IPS-18a (cell line): ENCODE results near the gene ZMAT3.

Source experiments
- H3K27ac ChIP-seq: one replicate; pipeline ENCODE4 v1.5.1; 2013; ENCODE audit warnings: low read length
- H3K27me3 ChIP-seq: one replicate; pipeline ENCODE4 v1.6.1; 2013; ENCODE audit warnings: mild to moderate bottlenecking, low read length; ENCODE audit not compliant: control insufficient read depth, insufficient read depth
- H3K36me3 ChIP-seq: one replicate; pipeline ENCODE4 v1.6.1; 2013; ENCODE audit warnings: low read depth, low read length; ENCODE audit not compliant: control insufficient read depth
- H3K4me1 ChIP-seq: one replicate; pipeline ENCODE4 v1.6.1; 2013; ENCODE audit warnings: low read depth, low read length; ENCODE audit not compliant: control insufficient read depth
- H3K4me3 ChIP-seq: one replicate; pipeline ENCODE4 v1.5.1; 2013; ENCODE audit warnings: low read length
- H3K9ac ChIP-seq: one replicate; pipeline ENCODE4 v1.6.1; 2013; ENCODE audit warnings: mild to moderate bottlenecking, low read length, moderate library complexity
- H3K9me3 ChIP-seq: one replicate; pipeline ENCODE4 v1.6.1; 2013; ENCODE audit warnings: low read depth, low read length; ENCODE audit not compliant: control insufficient read depth

Gene ZMAT3

DNA sequence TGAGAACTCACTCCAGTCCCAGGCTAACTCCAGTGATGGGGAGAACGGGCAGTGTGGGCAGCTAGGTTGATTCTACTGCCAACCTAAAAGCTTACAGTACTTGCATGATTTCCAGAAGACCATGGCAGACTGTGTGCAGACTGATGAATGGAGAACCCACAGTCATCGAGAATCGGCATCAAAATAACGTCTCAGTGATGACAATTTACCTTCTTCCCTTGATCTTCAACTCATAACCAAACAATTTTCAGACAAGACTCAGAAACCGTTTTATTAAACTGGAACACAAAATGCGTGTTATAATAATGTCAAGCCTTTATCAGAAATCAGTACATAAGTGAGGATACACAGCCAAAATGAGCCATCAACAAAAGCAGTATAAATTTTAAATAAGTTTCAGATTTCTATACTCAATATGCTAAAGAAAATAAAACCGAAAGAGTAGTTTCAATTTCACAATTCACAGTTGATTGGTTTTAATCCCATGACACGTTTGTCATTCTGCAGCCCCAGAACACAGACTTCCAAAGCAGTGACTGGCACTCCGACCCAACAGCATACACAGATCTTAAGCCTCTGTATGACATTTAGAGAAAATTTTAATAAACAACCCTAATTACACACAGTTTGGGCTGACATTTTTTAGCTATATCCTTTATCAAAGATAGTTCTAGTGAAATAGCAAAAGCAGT is 54.5 kb downstream of the ZMAT3 start:
- Histone ChIP-seq H3K27me3 (no peaks in the 10 kb centered on the region), H3K9me3 (peaks cover 16% of the 10 kb centered on the region), H3K36me3 (no peaks in the 10 kb centered on the region), H3K27ac (no peak overlapping the region), H3K4me1 (no peaks in the 10 kb centered on the region), H3K4me3 (no peak overlapping the region), H3K9ac (no peak overlapping the region)

DNA sequence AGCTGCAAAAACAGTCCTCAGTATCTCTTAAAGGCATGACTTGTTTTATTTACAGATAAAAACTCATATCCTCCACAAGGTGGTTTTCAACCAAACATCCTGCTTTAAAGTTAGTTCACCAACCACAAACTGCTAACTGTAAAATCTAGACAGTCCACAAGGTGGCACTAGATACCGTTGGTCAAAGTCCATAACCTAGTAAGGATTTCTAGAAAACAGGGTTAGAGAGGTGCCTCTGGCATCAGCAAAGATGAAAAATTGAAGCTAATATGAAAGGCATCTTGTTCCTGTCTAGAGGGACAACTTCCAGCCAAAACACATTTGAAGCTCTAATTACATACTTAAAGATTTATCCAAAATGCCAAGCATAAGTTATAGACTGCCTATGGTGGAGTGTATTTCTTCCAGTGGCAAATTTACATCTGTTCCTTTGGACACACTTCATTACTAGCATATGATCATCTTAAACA is 56.0 kb downstream of the ZMAT3 start:
- Histone ChIP-seq H3K9me3 (peaks cover 19% of the 10 kb centered on the region), H3K9ac (no peak overlapping the region), H3K36me3 (no peaks in the 10 kb centered on the region), H3K27me3 (no peaks in the 10 kb centered on the region), H3K4me3 (no peak overlapping the region), H3K27ac (no peak overlapping the region), H3K4me1 (no peaks in the 10 kb centered on the region)

DNA sequence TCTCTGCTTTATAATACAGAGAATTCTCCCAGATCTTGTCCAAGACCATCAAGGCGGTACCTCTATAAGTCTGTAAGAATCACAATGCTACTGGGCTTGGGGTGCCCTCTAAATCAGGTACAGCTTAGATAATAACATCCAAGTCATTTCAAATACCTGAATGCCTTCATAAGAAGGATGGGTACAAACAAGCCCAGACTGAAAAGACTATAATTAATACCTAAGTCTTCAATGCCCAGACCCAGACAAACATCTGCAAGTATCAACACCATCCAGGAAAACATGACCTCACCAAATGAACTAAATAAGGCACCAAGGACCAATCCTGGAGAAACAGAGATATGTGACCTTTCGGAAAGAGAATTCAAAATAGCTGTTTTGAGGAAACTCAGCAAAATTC is 65.9 kb downstream of the ZMAT3 start:
- Histone ChIP-seq H3K27ac (no peak overlapping the region), H3K9me3 (no peaks in the 10 kb centered on the region), H3K4me3 (no peak overlapping the region), H3K27me3 (no peaks in the 10 kb centered on the region), H3K9ac (no peak overlapping the region), H3K4me1 (no peaks in the 10 kb centered on the region), H3K36me3 (no peaks in the 10 kb centered on the region)

DNA sequence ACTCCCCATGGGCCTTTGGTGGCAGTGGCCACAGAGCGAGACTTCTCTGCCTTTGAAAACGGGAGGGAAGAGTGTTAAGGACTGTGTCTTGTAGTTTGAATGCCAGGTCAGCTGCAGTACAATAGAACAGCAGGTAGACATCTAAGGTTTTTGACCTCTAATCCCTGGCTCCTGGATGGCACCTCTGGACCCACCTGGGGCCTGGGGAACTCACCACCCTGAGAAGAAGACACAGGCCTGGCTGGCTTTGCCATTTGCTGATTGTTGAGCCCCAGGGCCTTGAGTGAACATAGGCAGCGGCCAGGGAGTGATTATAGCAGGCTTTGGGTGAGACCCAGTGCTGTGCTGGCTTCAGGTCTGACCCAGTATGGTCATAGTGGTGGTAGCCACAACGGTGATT is 66.4 kb downstream of the ZMAT3 start:
- H3K27ac ChIP-seq: no peak overlapping the region
- H3K9me3 ChIP-seq: no peaks in the 10 kb centered on the region
- no peaks in the 10 kb centered on the region for H3K27me3 ChIP-seq

DNA sequence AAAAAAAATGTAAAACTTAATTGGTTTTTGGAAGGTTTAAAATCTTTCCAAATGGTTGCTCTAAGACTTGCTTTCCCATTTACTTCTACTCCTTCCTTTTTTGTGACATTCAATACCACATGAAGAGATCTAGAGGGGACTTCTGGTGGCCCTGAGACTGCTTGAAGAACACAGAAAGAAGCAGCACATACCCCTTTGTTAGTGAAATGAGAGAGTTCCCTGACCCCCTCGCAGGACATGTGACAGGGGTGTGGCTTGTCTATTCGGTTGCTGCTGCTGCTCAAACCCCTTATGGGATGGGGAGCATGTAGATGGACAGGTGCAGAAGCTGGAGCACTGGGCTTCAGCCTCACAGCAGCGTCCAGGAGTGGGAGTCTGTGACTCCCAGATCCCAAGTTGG is 71.0 kb downstream of the ZMAT3 start:
- no peaks in the 10 kb centered on the region for H3K36me3 ChIP-seq
- no peak overlapping the region for H3K4me3 ChIP-seq
- no peak overlapping the region for H3K9ac ChIP-seq
- H3K27me3 ChIP-seq: no peaks in the 10 kb centered on the region
- no peaks in the 10 kb centered on the region for H3K4me1 ChIP-seq
- H3K9me3 ChIP-seq: no peaks in the 10 kb centered on the region
- no peak overlapping the region for H3K27ac ChIP-seq

More for the DNA sequence above, 66.4 kb downstream of the ZMAT3 start:
- no peak overlapping the region for H3K9ac ChIP-seq
- H3K36me3 ChIP-seq: no peaks in the 10 kb centered on the region
- no peak overlapping the region for H3K4me3 ChIP-seq
- H3K4me1 ChIP-seq: no peaks in the 10 kb centered on the region

DNA sequence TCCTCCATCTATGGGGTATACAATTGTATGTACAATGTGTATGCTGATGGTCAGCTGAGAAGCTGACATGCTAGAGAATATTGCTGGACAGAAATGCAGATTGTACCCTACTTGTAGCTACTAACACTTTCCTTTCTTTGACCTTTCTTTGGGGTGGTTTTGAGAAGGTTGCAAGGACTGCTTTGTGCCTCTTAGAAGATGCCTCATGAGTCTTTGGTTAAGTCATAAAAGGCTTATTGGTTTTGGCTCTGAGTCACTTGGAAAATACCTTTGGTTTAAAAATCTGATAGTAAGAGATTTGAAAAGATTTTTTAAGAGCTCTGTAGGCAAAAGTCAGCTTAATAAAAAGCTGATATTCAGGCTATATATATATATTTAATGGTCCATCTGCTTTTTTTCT is 71.5 kb downstream of the ZMAT3 start:
- H3K27ac ChIP-seq: no peak overlapping the region
- H3K4me3 ChIP-seq: no peak overlapping the region
- H3K9me3 ChIP-seq: no peaks in the 10 kb centered on the region
- no peaks in the 10 kb centered on the region for H3K4me1 ChIP-seq
- no peak overlapping the region for H3K9ac ChIP-seq
- H3K27me3 ChIP-seq: no peaks in the 10 kb centered on the region
- no peaks in the 10 kb centered on the region for H3K36me3 ChIP-seq

DNA sequence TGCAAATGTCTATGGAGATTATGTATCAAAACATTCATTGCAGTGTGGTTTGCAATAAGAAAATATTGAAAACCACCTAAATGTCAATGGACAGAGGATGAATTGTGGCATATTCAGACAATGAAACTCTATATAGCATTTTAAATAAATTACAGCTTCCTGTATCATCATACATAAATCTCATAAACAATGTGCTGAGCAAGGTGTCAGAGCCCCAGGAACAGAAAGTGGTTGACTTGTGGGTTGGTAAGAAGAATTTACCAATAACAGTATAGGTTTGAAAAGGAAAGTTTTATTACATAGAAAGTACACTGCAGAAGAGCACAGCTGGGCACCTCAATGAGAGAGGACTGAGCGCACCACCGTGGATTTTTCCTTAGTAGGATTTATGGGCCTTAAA is 75.2 kb downstream of the ZMAT3 start:
- Histone ChIP-seq H3K36me3 (no peaks in the 10 kb centered on the region), H3K4me1 (no peaks in the 10 kb centered on the region), H3K27ac (no peak overlapping the region), H3K4me3 (no peak overlapping the region), H3K27me3 (no peaks in the 10 kb centered on the region), H3K9me3 (no peaks in the 10 kb centered on the region), H3K9ac (no peak overlapping the region)

DNA sequence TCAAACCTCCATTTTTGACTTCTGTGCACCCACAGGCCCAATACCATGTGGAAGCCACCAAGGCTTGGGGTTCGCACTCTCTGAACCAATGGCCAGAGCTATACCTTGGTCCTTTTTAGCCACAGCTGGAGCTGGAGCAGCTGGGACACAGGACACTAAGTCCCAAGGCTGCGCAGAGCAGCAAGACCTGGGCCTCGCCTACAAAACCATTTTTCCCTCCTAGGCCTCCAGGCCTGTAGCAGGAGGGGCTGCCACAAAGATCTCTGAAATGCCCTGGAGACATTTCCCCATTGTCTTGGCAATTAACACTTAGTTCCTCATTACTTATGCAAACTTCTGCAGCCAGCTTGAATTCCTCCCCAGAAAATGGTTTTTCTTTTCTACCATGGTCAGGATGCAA is 81.3 kb downstream of the ZMAT3 start:
- no peaks in the 10 kb centered on the region for H3K36me3 ChIP-seq
- peaks cover 17% of the 10 kb centered on the region for H3K9me3 ChIP-seq
- no peak overlapping the region for H3K4me3 ChIP-seq
- H3K27ac ChIP-seq: no peak overlapping the region
- H3K9ac ChIP-seq: no peak overlapping the region
- H3K4me1 ChIP-seq: no peaks in the 10 kb centered on the region
- H3K27me3 ChIP-seq: no peaks in the 10 kb centered on the region

DNA sequence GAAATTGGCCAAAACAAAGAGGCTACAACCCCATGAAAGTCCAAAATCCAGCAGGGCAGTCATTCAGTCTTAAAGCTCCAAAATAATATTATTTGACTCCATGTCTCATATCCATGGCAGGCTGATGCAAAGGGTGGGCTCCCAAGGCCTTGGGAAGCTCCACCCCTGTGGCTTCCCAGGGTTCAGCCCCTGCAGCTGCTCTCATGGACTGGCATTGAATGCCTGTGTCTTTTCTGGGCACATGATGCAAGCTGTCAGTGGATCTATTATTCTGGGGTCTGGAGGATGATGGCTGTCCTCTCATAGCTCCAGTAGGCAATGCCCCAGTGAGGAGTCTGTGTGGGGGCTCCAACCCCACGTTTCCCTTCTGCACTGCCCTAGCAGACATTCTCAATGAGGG is 81.8 kb downstream of the ZMAT3 start:
- H3K4me1 ChIP-seq: no peaks in the 10 kb centered on the region
- no peak overlapping the region for H3K9ac ChIP-seq
- H3K36me3 ChIP-seq: no peaks in the 10 kb centered on the region
- peaks cover 17% of the 10 kb centered on the region for H3K9me3 ChIP-seq
- no peak overlapping the region for H3K27ac ChIP-seq
- no peak overlapping the region for H3K4me3 ChIP-seq
- H3K27me3 ChIP-seq: no peaks in the 10 kb centered on the region

DNA sequence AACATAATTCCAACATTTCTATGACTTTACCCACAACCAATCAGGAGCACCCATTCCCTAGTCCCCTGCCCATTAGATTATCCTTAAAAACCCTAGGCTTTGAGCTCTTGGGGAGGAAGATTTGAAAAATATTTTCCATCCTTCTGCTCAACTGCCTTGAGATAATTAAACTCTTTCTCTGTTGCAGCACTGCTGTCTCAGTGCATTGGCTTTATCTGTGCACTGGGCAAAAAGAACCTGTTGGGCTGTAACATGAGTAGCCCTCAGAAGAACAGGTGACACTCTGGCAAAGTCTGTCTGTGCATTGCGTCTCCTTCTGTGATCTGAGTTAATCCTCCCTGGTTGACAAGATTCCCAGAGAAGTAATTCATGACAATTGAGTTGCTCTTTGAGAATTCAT is 83.9 kb downstream of the ZMAT3 start:
- Histone ChIP-seq H3K9me3 (peaks cover 17% of the 10 kb centered on the region), H3K36me3 (no peaks in the 10 kb centered on the region), H3K27ac (no peak overlapping the region), H3K4me3 (no peak overlapping the region), H3K9ac (no peak overlapping the region), H3K4me1 (no peaks in the 10 kb centered on the region), H3K27me3 (no peaks in the 10 kb centered on the region)

DNA sequence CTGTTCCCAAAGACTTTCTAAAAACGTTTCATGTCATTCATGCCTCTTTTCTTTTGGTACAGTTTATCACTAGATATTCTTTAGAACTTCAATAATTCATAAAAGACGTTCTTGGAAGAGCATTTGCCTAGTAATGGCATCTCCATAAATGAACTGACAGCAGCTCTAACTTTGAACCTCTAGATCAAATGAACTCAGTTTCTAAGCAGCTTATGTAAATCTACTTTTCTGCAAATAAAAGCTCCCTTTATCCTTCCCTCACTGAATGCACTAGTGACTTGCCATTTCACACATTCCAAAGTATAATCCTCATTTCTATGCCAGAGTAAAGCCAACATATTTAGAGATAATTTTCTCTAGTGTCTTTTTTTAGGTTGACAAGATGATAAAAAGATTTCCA is 85.2 kb downstream of the ZMAT3 start:
- H3K9me3 ChIP-seq: peaks cover 17% of the 10 kb centered on the region
- no peak overlapping the region for H3K27ac ChIP-seq
- H3K4me1 ChIP-seq: no peaks in the 10 kb centered on the region
- H3K9ac ChIP-seq: no peak overlapping the region
- no peaks in the 10 kb centered on the region for H3K27me3 ChIP-seq
- no peak overlapping the region for H3K4me3 ChIP-seq
- H3K36me3 ChIP-seq: no peaks in the 10 kb centered on the region

DNA sequence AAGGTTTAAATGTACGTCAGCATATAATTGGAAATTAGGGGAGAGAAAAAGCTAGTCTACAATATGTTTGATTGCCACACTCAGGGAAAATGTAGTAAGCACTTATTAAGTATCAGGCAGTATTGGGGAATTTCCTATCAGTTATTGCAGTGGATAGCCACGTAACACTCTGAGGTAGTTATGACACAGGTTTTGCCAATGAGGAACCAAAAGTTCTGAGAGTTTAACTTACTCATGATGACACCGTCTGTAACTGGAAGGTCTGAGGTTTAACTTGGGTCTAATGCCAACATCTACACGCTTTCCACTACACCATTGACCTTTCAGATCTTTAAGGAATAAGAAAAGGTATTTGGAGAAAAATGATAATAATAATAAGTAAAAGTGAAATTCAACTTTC is 89.5 kb downstream of the ZMAT3 start:
- Histone ChIP-seq H3K36me3 (no peaks in the 10 kb centered on the region), H3K9me3 (peaks cover under 1% of the 10 kb centered on the region), H3K4me3 (no peak overlapping the region), H3K9ac (no peak overlapping the region), H3K4me1 (no peaks in the 10 kb centered on the region), H3K27ac (no peak overlapping the region), H3K27me3 (no peaks in the 10 kb centered on the region)
